Measurements from ENCODE around the gene MCRS1. TPM values are rescaled to one million over a fixed set of nuclear protein-coding genes. Genes with fewer than 3 reads are reported as not detected.
A peak's percentile ranks its signal among the peaks of the same experiment; 100 is the strongest.
"Not testable (repeated sequence)": the region's sequence is repeated elsewhere in the genome, so short reads cannot be mapped to it uniquely, and the experiment has no call there.

The MCRS1 gene
- total RNA-seq, 2 experiments from 2014 or later, result 48.2 to 58.2 TPM

GRCh38 chr12:49527361-49528130 is 40.4 kb downstream of the MCRS1 start:
- ATAC-seq (no peak), DNase-seq (no peak)
- Mint-ChIP-seq H3K27ac (no peak overlapping the region), H3K36me3 (ENCODE audit: low read depth) (peaks cover 2% of the 10 kb centered on the region), H3K4me3 (no peak overlapping the region), H3K4me1 (no peaks in the 10 kb centered on the region), H3K27me3 (no peaks in the 10 kb centered on the region), H3K9me3 (ENCODE audit: low read depth) (no peaks in the 10 kb centered on the region)
- ChIA-PET CTCF (interaction anchor here (0.7 to 2.0 kb wide), 5 partner anchors 13 to 330 kb away, joined by 3 to 8 read pairs (median 3); no protein-coding TSS in a partner anchor), POLR2A (no interaction called here)
- intact Hi-C loops (cut with DNase I, micrococcal nuclease), result no loop called here

- peaks cover 2% of the 10 kb centered on the region for H3K36me3 Mint-ChIP-seq (ENCODE audit: low read depth)
- H3K4me1 Mint-ChIP-seq, result no peaks in the 10 kb centered on the region
- DNase-seq (no peak), ATAC-seq (no peak)
- H3K9me3 Mint-ChIP-seq (ENCODE audit: low read depth), result no peaks in the 10 kb centered on the region
- no peak overlapping the region for H3K27ac Mint-ChIP-seq
- ChIA-PET CTCF (interaction anchor here (0.6 to 2.6 kb wide), 6 partner anchors 12 to 179 kb away, joined by 3 to 12 read pairs (median 6); no protein-coding TSS in a partner anchor), POLR2A (interaction anchor here (0.7 kb wide), 1 partner anchor 9 kb away, joined by 3 read pairs; no protein-coding TSS in a partner anchor)
- intact Hi-C loops (cut with DNase I, micrococcal nuclease), result no loop called here
- no peak overlapping the region for H3K4me3 Mint-ChIP-seq
- H3K27me3 Mint-ChIP-seq, result no peaks in the 10 kb centered on the region
Observed at GRCh38 chr12:49525942-49526341, 42.0 kb downstream of the MCRS1 start.

- H3K27me3 Mint-ChIP-seq, result no peaks in the 10 kb centered on the region
- no peak overlapping the region for H3K27ac Mint-ChIP-seq
- H3K4me3 Mint-ChIP-seq, result no peak overlapping the region
- no peaks in the 10 kb centered on the region for H3K4me1 Mint-ChIP-seq
- ATAC-seq, result no peak
- H3K36me3 Mint-ChIP-seq (ENCODE audit: low read depth), result peaks cover 2% of the 10 kb centered on the region
- no peak for DNase-seq
- CTCF ChIA-PET, result interaction anchor here (0.5 to 2.6 kb wide), 10 partner anchors 11 to 236 kb away, joined by 3 to 12 read pairs (median 3); partner anchors contain the start of gene TROAP
- POLR2A ChIA-PET, result no interaction called here
- no peaks in the 10 kb centered on the region for H3K9me3 Mint-ChIP-seq (ENCODE audit: low read depth)
- intact Hi-C loops (cut with DNase I, micrococcal nuclease), result no loop called here
Observed at GRCh38 chr12:49524660-49525324, 43.1 kb downstream of the MCRS1 start.

- H3K4me3 Mint-ChIP-seq, result no peak overlapping the region
- peaks cover 2% of the 10 kb centered on the region for H3K36me3 Mint-ChIP-seq (ENCODE audit: low read depth)
- no peak overlapping the region for H3K27ac Mint-ChIP-seq
- DNase-seq, result no peak
- ChIA-PET POLR2A (no interaction called here), CTCF (no interaction called here)
- ATAC-seq, result no peak
- H3K9me3 Mint-ChIP-seq (ENCODE audit: low read depth), result no peaks in the 10 kb centered on the region
- no peaks in the 10 kb centered on the region for H3K27me3 Mint-ChIP-seq
- intact Hi-C loops (cut with DNase I, micrococcal nuclease), result no loop called here
- peaks cover 9% of the 10 kb centered on the region for H3K4me1 Mint-ChIP-seq
Observed at GRCh38 chr12:49521389-49521788, 46.6 kb downstream of the MCRS1 start.

- POLR2A ChIA-PET, result interaction anchor here (0.6 kb wide), 1 partner anchor 20 kb away, joined by 3 read pairs; no protein-coding TSS in a partner anchor
- H3K27ac Mint-ChIP-seq, result no peak overlapping the region
- peaks cover 11% of the 10 kb centered on the region for H3K4me1 Mint-ChIP-seq
- no peaks in the 10 kb centered on the region for H3K9me3 Mint-ChIP-seq (ENCODE audit: low read depth)
- no peaks in the 10 kb centered on the region for H3K27me3 Mint-ChIP-seq
- H3K4me3 Mint-ChIP-seq, result no peak overlapping the region
- intact Hi-C loops (cut with DNase I, micrococcal nuclease), result no loop called here
- ATAC-seq, result no peak
- no peak for DNase-seq
- H3K36me3 Mint-ChIP-seq (ENCODE audit: low read depth), result no peaks in the 10 kb centered on the region
- CTCF ChIA-PET, result interaction anchor here (0.6 to 9.4 kb wide), 5 partner anchors 62 to 233 kb away, joined by 3 to 85 read pairs (median 4); partner anchors contain the start of gene DNAJC22
Observed at GRCh38 chr12:49519574-49519936, 48.4 kb downstream of the MCRS1 start.

GRCh38 chr12:49518914-49519573 is 48.9 kb downstream of the MCRS1 start:
- POLR2A ChIA-PET, result no interaction called here
- H3K9me3 Mint-ChIP-seq (ENCODE audit: low read depth), result no peaks in the 10 kb centered on the region
- peaks cover 11% of the 10 kb centered on the region for H3K4me1 Mint-ChIP-seq
- no peaks in the 10 kb centered on the region for H3K36me3 Mint-ChIP-seq (ENCODE audit: low read depth)
- H3K27me3 Mint-ChIP-seq, result no peaks in the 10 kb centered on the region
- intact Hi-C loops (cut with DNase I, micrococcal nuclease), result no loop called here
- H3K4me3 Mint-ChIP-seq, result no peak overlapping the region
- CTCF ChIA-PET, result interaction anchor here (0.7 to 9.4 kb wide), 7 partner anchors 13 to 300 kb away, joined by 3 to 85 read pairs (median 4); partner anchors contain the start of gene DNAJC22
- H3K27ac Mint-ChIP-seq, result peak overlapping the region; percentile 48
- DNase-seq (no peak), ATAC-seq (peak; percentile 76)

- Mint-ChIP-seq H3K4me1 (peaks cover 11% of the 10 kb centered on the region), H3K4me3 (no peak overlapping the region), H3K27ac (no peak overlapping the region), H3K27me3 (no peaks in the 10 kb centered on the region), H3K9me3 (ENCODE audit: low read depth) (no peaks in the 10 kb centered on the region), H3K36me3 (ENCODE audit: low read depth) (no peaks in the 10 kb centered on the region)
- CTCF ChIA-PET, result interaction anchor here (0.7 to 9.4 kb wide), 15 partner anchors 11 to 518 kb away, joined by 3 to 374 read pairs (median 6); partner anchors contain the start of genes DNAJC22 and SPATS2
- no peak for DNase-seq
- intact Hi-C loops (cut with DNase I, micrococcal nuclease), result loop anchor here in 1 of 2 experiments (2.0 kb wide), 2 partner anchors 66 to 226 kb away; no protein-coding TSS in a partner anchor
- no peak for ATAC-seq
- POLR2A ChIA-PET, result interaction anchor here (1.6 kb wide), 1 partner anchor 156 kb away, joined by 3 read pairs; no protein-coding TSS in a partner anchor
Observed at GRCh38 chr12:49515266-49515665, 52.7 kb downstream of the MCRS1 start.

- no peak overlapping the region for H3K4me3 Mint-ChIP-seq
- H3K27me3 Mint-ChIP-seq, result no peaks in the 10 kb centered on the region
- ChIA-PET POLR2A (no interaction called here), CTCF (interaction anchor here (0.6 to 9.4 kb wide), 14 partner anchors 8 to 425 kb away, joined by 3 to 374 read pairs (median 6); partner anchors contain the start of genes DNAJC22 and SPATS2)
- ATAC-seq (no peak), DNase-seq (no peak)
- intact Hi-C loops (cut with DNase I, micrococcal nuclease), result no loop called here
- H3K9me3 Mint-ChIP-seq (ENCODE audit: low read depth), result no peaks in the 10 kb centered on the region
- no peak overlapping the region for H3K27ac Mint-ChIP-seq
- peaks cover 2% of the 10 kb centered on the region for H3K4me1 Mint-ChIP-seq
- H3K36me3 Mint-ChIP-seq (ENCODE audit: low read depth), result no peaks in the 10 kb centered on the region
Observed at GRCh38 chr12:49512546-49512945, 55.4 kb downstream of the MCRS1 start.

- H3K4me3 Mint-ChIP-seq, result no peak overlapping the region
- H3K4me1 Mint-ChIP-seq, result peaks cover 2% of the 10 kb centered on the region
- DNase-seq (no peak), ATAC-seq (peak; percentile 58)
- no peaks in the 10 kb centered on the region for H3K36me3 Mint-ChIP-seq (ENCODE audit: low read depth)
- no peak overlapping the region for H3K27ac Mint-ChIP-seq
- ChIA-PET CTCF (interaction anchor here (0.6 to 9.4 kb wide), 13 partner anchors 13 to 285 kb away, joined by 3 to 374 read pairs (median 3); partner anchors contain the start of genes DNAJC22 and SPATS2), POLR2A (no interaction called here)
- no peaks in the 10 kb centered on the region for H3K27me3 Mint-ChIP-seq
- no peaks in the 10 kb centered on the region for H3K9me3 Mint-ChIP-seq (ENCODE audit: low read depth)
- intact Hi-C loops (cut with DNase I, micrococcal nuclease), result no loop called here
Observed at GRCh38 chr12:49511410-49511809, 56.5 kb downstream of the MCRS1 start.

GRCh38 chr12:49509681-49510080 is 58.3 kb downstream of the MCRS1 start:
- POLR2A ChIA-PET; H3K4me1 Mint-ChIP-seq; H3K27me3 Mint-ChIP-seq; H3K36me3 Mint-ChIP-seq (ENCODE audit: low read depth); DNase-seq; ATAC-seq; H3K4me3 Mint-ChIP-seq; H3K27ac Mint-ChIP-seq; intact Hi-C loops (cut with DNase I, micrococcal nuclease); H3K9me3 Mint-ChIP-seq (ENCODE audit: low read depth): not testable (repeated sequence)
- CTCF ChIA-PET, result interaction anchor here (0.8 to 8.4 kb wide), 3 partner anchors 11 to 148 kb away, joined by 4 to 374 read pairs (median 54); partner anchors contain the start of gene SPATS2

Measured in activated CD4-positive, alpha-beta T cell treated with anti-CD3 and anti-CD28 coated beads for 36 hours (primary cell).